GM11168 (cell line): ENCODE data around the gene UBE2F.

Experiments
- in situ Hi-C: fragments of 300-500 bp; cut with MboI; formaldehyde crosslinking; loops from one replicate; pipeline ENCODE4 v1.12.0; 2022; ENCODE audit warnings: low sequenced_read_pairs; ENCODE audit not compliant: unreplicated experiment

The UBE2F gene

GRCh38 chr2:237966565-237967462, at the start of gene UBE2F:
UBE2F (plus strand) TSS chr2:237967014; CDS start chr2:237973108, 6,094 bp downstream.
- in situ Hi-C loops = no loop called here

GRCh38 chr2:237917696-237918374, 49.0 kb upstream of the UBE2F start:
- in situ Hi-C loops = no loop called here

- in situ Hi-C loops = no loop called here
Observed at GRCh38 chr2:237919593-237919992, 47.2 kb upstream of the UBE2F start.

- in situ Hi-C loops = no loop called here
Observed at GRCh38 chr2:237920673-237921072, 46.1 kb upstream of the UBE2F start.

GRCh38 chr2:237921967-237922492, 44.8 kb upstream of the UBE2F start:
- in situ Hi-C loops = no loop called here

GRCh38 chr2:237922641-237923361, 44.0 kb upstream of the UBE2F start:
- in situ Hi-C loops = no loop called here

- in situ Hi-C loops = no loop called here
Observed at GRCh38 chr2:237923481-237924163, 43.2 kb upstream of the UBE2F start.

GRCh38 chr2:237924164-237924534, 42.7 kb upstream of the UBE2F start:
- in situ Hi-C loops = no loop called here

GRCh38 chr2:237927135-237927534, 39.7 kb upstream of the UBE2F start:
- in situ Hi-C loops = no loop called here

GRCh38 chr2:237927986-237928385, 38.8 kb upstream of the UBE2F start:
- in situ Hi-C loops = no loop called here

GRCh38 chr2:237929979-237930378, 36.8 kb upstream of the UBE2F start:
- in situ Hi-C loops = no loop called here

- in situ Hi-C loops = no loop called here
Observed at GRCh38 chr2:237931205-237931721, 35.6 kb upstream of the UBE2F start.

- in situ Hi-C loops = no loop called here
Observed at GRCh38 chr2:237932731-237933131, 34.1 kb upstream of the UBE2F start.

GRCh38 chr2:237934186-237934585, 32.6 kb upstream of the UBE2F start:
- in situ Hi-C loops = no loop called here

GRCh38 chr2:237935740-237936452, 30.9 kb upstream of the UBE2F start:
- in situ Hi-C loops = no loop called here

- in situ Hi-C loops = no loop called here
Observed at GRCh38 chr2:237939251-237939650, 27.6 kb upstream of the UBE2F start.

- in situ Hi-C loops = no loop called here
Observed at GRCh38 chr2:237940828-237941227, 26.0 kb upstream of the UBE2F start.

GRCh38 chr2:237941239-237941638, 25.6 kb upstream of the UBE2F start:
- in situ Hi-C loops = no loop called here

GRCh38 chr2:237942513-237942899, 24.3 kb upstream of the UBE2F start:
- in situ Hi-C loops = no loop called here
